SK-N-SH (cell line): Measurements from ENCODE around the gene C19orf33. TPM values are rescaled to one million over a fixed set of nuclear protein-coding genes. Genes with fewer than 3 reads are reported as not detected.

Source experiments
- CTCF ChIA-PET: fragments of 300-600, 350-600 bp; formaldehyde crosslinking; extraction: SDS; loops from one replicate; lab custom pipeline; 2021; lab: Yijun Ruan, JAX
- POLR2A ChIA-PET: fragments of 350-600 bp; sonication (Branson Sonifier 250); formaldehyde crosslinking; extraction: SDS; loops from one replicate; lab custom pipeline; 2020; ENCODE audit warnings: antibody characterized with exemption, inconsistent platforms; lab: Yijun Ruan, JAX
- DNase-seq: peaks from one replicate; pipeline ENCODE4 v3.0.0; 2012
- H2AFZ ChIP-seq: fragments of 200-600 bp; sonication (generic); 2 replicates; pipeline ENCODE4 v1.8.1; 2016; ENCODE audit warnings: antibody characterized with exemption, mild to moderate bottlenecking, low read depth
- H3F3A ChIP-seq: fragments of 200-600 bp; sonication (generic); replicated peaks from 2 replicates; pipeline ENCODE3; 2016; ENCODE audit warnings: antibody characterized with exemption, mild to moderate bottlenecking; ENCODE audit not compliant: insufficient read depth
- H3K27ac ChIP-seq, 2 experiments: fragments of 200-500 bp in 1 of 2; fragments of 200-600 bp in 1 of 2; sonication (Bioruptor generic) in 1 of 2; sonication (generic), shearing (Covaris generic) in 1 of 2; 2 replicates each; pipeline versions ENCODE4 v1.5.1 to v1.6.1; 2014 to 2016; ENCODE audit warnings: low read depth in 2 of 2, inconsistent platforms in 1 of 2, low read length in 1 of 2, mild to moderate bottlenecking in 1 of 2, mixed read lengths in 1 of 2
- H3K27me3 ChIP-seq: fragments of 200-600 bp; sonication (generic), shearing (Covaris generic); 2 replicates; pipeline ENCODE4 v1.6.1; 2016; ENCODE audit warnings: mixed run types; ENCODE audit not compliant: insufficient read depth
- H3K36me3 ChIP-seq, 2 experiments: fragments of 200-500 bp in 1 of 2; fragments of 200-600 bp in 1 of 2; sonication (Bioruptor generic) in 1 of 2; sonication (generic) in 1 of 2; replicated peaks in 1 of 2; 2 replicates each; pipeline versions ENCODE3 to v1.5.1; 2014 to 2016; ENCODE audit warnings: low read length in 1 of 2, mild to moderate bottlenecking in 1 of 2; ENCODE audit not compliant: insufficient read depth in 2 of 2, control insufficient read depth in 1 of 2
- H3K4me1 ChIP-seq, 2 experiments: fragments of 200-500 bp in 1 of 2; fragments of 200-600 bp in 1 of 2; sonication (Bioruptor generic) in 1 of 2; sonication (generic), shearing (Covaris generic) in 1 of 2; 2 replicates each; pipeline versions ENCODE4 v1.5.1 to v1.6.1; 2014 to 2016; ENCODE audit warnings: low read depth in 1 of 2, low read length in 1 of 2, mixed run types in 1 of 2; ENCODE audit not compliant: insufficient read depth in 2 of 2, control insufficient read depth in 1 of 2
- H3K4me2 ChIP-seq: fragments of 200-600 bp; sonication (generic), shearing (Covaris generic); 2 replicates; pipeline ENCODE4 v1.6.1; 2017; ENCODE audit warnings: mixed run types
- H3K4me3 ChIP-seq, 2 experiments: fragments of 200-500 bp in 1 of 2; fragments of 200-600 bp in 1 of 2; sonication (Bioruptor generic) in 1 of 2; sonication (generic), shearing (Covaris generic) in 1 of 2; 2 replicates each; pipeline versions ENCODE4 v1.5.1 to v1.8.1; 2014 to 2016; ENCODE audit warnings: low read depth in 2 of 2, inconsistent platforms in 1 of 2, low read length in 1 of 2, mild to moderate bottlenecking in 1 of 2, mixed read lengths in 1 of 2, moderate library complexity in 1 of 2
- H3K79me2 ChIP-seq: fragments of 200-600 bp; sonication (generic); 2 replicates; pipeline ENCODE4 v1.8.1; 2017; ENCODE audit warnings: mild to moderate bottlenecking; ENCODE audit not compliant: insufficient read depth
- H3K9ac ChIP-seq: fragments of 200-600 bp; sonication (generic); 2 replicates; pipeline ENCODE4 v1.6.1; 2017; ENCODE audit warnings: mixed run types
- H3K9me2 ChIP-seq: fragments of 200-600 bp; sonication (generic); 2 replicates; pipeline ENCODE4 v1.6.1; 2017; ENCODE audit warnings: mixed run types
- H3K9me3 ChIP-seq: fragments of 200-600 bp; sonication (generic); 2 replicates; pipeline ENCODE4 v1.6.1; 2017; ENCODE audit warnings: mixed run types, mild to moderate bottlenecking, moderate library complexity
- H4K20me1 ChIP-seq: fragments of 200-600 bp; sonication (generic); 2 replicates; pipeline ENCODE4 v1.6.1; 2017; ENCODE audit warnings: mild to moderate bottlenecking, mixed run types; ENCODE audit not compliant: insufficient read depth
- ELF1 ChIP-seq: IDR thresholded peaks from 2 replicates; pipeline ENCODE4 v1.4.0; 2012
- EP300 ChIP-seq, 2 experiments: IDR thresholded peaks; 2 replicates each; pipeline versions ENCODE4 v1.4.0 to v1.6.1; 2012; ENCODE audit warnings: borderline replicate concordance in 1 of 2, low read depth in 1 of 2, low read length in 1 of 2
- FOXM1 ChIP-seq: IDR thresholded peaks from 2 replicates; pipeline ENCODE4 v1.4.0; 2012; ENCODE audit warnings: low read depth, mild to moderate bottlenecking
- GATA2 ChIP-seq: sonication (generic); formaldehyde crosslinking; IDR thresholded peaks from 2 replicates; pipeline ENCODE4 v1.5.0; 2020; ENCODE audit warnings: mild to moderate bottlenecking, missing genetic modification reagents
- NFIC ChIP-seq: IDR thresholded peaks from 2 replicates; pipeline ENCODE4 v1.4.0; 2012; ENCODE audit warnings: borderline replicate concordance
- RAD21 ChIP-seq: IDR thresholded peaks from 2 replicates; pipeline ENCODE4 v1.6.1; 2012; ENCODE audit warnings: mild to moderate bottlenecking, low read length
- RFX5 ChIP-seq: IDR thresholded peaks from 2 replicates; pipeline ENCODE4 v1.6.1; 2012; ENCODE audit warnings: mild to moderate bottlenecking, improper control_type of control experiment, low read length
- SIN3A ChIP-seq: IDR thresholded peaks from 2 replicates; pipeline ENCODE4 v1.6.1; 2012; ENCODE audit warnings: low read depth, mild to moderate bottlenecking, low read length, moderate library complexity, borderline replicate concordance
- TEAD4 ChIP-seq: IDR thresholded peaks from 2 replicates; pipeline ENCODE4 v1.4.0; 2012; ENCODE audit warnings: mild to moderate bottlenecking, borderline replicate concordance; ENCODE audit not compliant: insufficient read depth
- YY1 ChIP-seq: IDR thresholded peaks from 2 replicates; pipeline ENCODE4 v1.4.0; 2012; ENCODE audit warnings: low read depth, mild to moderate bottlenecking
- WGBS: methylation state at CpG from one replicate; pipeline ENCODE4 v1.1.6; 2017; ENCODE audit warnings: low lambda C conversion rate; 5-methylcytosine and 5-hydroxymethylcytosine counted together
- polyA plus RNA-seq, 3 experiments: library from polyadenylated mRNA; depleted of rRNA; stranded (reverse); fragments of >200 nt; gene quantifications; 2 replicates each; pipeline ENCODE4 v1.2.3, GENCODE V29; 2012
- TF ChIP-seq, protein P1 (sequence below): fragments of 150-350 bp; IDR thresholded peaks from 2 replicates; pipeline ENCODE4 v1.6.1; 2016; ENCODE audit warnings: mild to moderate bottlenecking, low read depth, low read length
- TF ChIP-seq, protein P2 (sequence below): fragments of 200-600 bp; sonication (generic); IDR thresholded peaks from 2 replicates; pipeline ENCODE4 v1.6.1; 2017; ENCODE audit warnings: antibody characterized with exemption, mild to moderate bottlenecking, moderate library complexity
- TF ChIP-seq, protein P3 (sequence below): fragments of 150-350 bp; IDR thresholded peaks from 2 replicates; pipeline ENCODE4 v1.6.1; 2017; ENCODE audit warnings: antibody characterized with exemption, low read length, low read depth, borderline replicate concordance

The C19orf33 gene
- polyA plus RNA-seq, 1 of the 3 experiments (the other 2 are of a cell fraction): not detected

DNA sequence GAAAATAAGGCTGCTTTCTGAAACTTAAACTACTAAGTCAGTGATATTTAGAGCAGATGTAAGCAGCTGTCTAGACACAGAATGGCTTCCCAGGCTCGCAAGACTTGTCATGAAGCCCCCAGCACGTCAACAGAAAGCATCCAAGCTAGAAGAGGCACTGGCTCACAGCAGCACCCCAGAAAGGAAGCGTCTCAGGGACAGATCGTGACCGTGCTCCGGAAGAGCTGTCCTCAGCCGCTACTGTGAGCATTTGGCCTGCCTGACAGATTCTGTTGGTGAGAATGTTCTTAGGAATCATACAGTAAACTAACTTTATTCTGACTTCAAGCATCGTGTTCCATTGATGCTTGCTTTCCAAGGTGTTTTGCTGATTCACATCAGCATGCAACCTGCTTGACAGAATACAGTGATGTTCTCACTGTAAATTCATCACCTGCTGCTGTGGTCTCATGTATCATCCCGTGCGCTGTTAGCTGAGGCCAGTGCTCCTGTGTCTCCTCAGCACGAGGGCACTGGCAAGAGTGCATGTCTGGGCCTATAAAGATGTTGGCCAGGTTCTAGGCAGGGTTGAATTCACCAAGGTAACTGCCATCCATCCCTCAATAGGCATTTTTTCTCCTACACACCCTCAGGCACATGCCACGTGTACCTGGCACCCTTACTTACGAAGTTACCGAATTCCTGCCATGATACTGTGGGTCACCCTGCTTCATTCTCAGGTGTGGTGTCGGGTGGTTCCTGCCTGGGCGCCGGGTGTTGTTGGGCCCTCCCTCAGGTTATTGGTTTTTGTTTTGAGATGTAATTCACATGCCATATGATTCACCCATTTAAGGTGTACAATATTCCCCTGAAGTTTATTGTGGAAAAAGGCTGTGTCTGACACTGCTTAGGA, 23.8 kb upstream of the C19orf33 start:
- WGBS: 82% methylated on average over 17 of the region's 17 CpGs
- ChIA-PET CTCF (interaction anchor here (1.3 kb wide), 1 partner anchor 36 kb away, joined by 6 read pairs; no protein-coding TSS in a partner anchor), POLR2A (no interaction called here)
- Histone ChIP-seq H3K9me3 (no peaks in the 10 kb centered on the region), H3K9ac (no peak overlapping the region), H4K20me1 (no peaks in the 10 kb centered on the region), H3F3A (peaks cover 8% of the 10 kb centered on the region), H3K4me1 (peaks cover 6 to 8% of the 10 kb centered on the region in 2 experiments; a peak in 3 of 4 replicates), H3K27ac (no peak overlapping the region), H3K79me2 (no peaks in the 10 kb centered on the region), H3K27me3 (no peaks in the 10 kb centered on the region), H3K4me2 (no peak overlapping the region), H3K9me2 (no peaks in the 10 kb centered on the region), H2AFZ (no peak overlapping the region), H3K36me3 (no peaks in the 10 kb centered on the region), H3K4me3 (no peak overlapping the region)
- DNase-seq: no peak
- TF ChIP-seq TEAD4 (no peak), RAD21 (no peak), YY1 (no peak), SIN3A (no peak), NFIC (no peak), ELF1 (no peak), FOXM1 (no peak), GATA2 (CRISPR knock-in tag) (no peak), RFX5 (no peak), EP300 (IDR thresholded peaks at IDR 0.05; ENCODE audit: borderline replicate concordance in 1 of 2, low read depth in 1 of 2, low read length in 1 of 2) (no peak)
- TF ChIP-seq, protein P1, sequence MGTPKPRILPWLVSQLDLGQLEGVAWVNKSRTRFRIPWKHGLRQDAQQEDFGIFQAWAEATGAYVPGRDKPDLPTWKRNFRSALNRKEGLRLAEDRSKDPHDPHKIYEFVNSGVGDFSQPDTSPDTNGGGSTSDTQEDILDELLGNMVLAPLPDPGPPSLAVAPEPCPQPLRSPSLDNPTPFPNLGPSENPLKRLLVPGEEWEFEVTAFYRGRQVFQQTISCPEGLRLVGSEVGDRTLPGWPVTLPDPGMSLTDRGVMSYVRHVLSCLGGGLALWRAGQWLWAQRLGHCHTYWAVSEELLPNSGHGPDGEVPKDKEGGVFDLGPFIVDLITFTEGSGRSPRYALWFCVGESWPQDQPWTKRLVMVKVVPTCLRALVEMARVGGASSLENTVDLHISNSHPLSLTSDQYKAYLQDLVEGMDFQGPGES: no peak
- TF ChIP-seq, protein P2, sequence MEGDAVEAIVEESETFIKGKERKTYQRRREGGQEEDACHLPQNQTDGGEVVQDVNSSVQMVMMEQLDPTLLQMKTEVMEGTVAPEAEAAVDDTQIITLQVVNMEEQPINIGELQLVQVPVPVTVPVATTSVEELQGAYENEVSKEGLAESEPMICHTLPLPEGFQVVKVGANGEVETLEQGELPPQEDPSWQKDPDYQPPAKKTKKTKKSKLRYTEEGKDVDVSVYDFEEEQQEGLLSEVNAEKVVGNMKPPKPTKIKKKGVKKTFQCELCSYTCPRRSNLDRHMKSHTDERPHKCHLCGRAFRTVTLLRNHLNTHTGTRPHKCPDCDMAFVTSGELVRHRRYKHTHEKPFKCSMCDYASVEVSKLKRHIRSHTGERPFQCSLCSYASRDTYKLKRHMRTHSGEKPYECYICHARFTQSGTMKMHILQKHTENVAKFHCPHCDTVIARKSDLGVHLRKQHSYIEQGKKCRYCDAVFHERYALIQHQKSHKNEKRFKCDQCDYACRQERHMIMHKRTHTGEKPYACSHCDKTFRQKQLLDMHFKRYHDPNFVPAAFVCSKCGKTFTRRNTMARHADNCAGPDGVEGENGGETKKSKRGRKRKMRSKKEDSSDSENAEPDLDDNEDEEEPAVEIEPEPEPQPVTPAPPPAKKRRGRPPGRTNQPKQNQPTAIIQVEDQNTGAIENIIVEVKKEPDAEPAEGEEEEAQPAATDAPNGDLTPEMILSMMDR: no peak
- TF ChIP-seq, protein P3, sequence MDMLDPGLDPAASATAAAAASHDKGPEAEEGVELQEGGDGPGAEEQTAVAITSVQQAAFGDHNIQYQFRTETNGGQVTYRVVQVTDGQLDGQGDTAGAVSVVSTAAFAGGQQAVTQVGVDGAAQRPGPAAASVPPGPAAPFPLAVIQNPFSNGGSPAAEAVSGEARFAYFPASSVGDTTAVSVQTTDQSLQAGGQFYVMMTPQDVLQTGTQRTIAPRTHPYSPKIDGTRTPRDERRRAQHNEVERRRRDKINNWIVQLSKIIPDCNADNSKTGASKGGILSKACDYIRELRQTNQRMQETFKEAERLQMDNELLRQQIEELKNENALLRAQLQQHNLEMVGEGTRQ: no peak
